VCaP (cell line): Measurements from ENCODE around the gene EVX2.

Source experiments
- H3K27ac ChIP-seq: fragments of 450-650 bp; 2 replicates; pipeline ENCODE4 v1.5.1; 2017
- CTCF ChIP-seq: fragments of 450-650 bp; conservative IDR thresholded peaks from 2 replicates; pipeline ENCODE4 v1.5.1; 2017; ENCODE audit warnings: mild to moderate bottlenecking, moderate library complexity

EVX2 gene

GRCh38 chr2:176124947-176125771, 41.4 kb upstream of the EVX2 start:
- no peak overlapping the region for H3K27ac ChIP-seq
- TF ChIP-seq CTCF, result no peak

GRCh38 chr2:176124110-176124946, 40.6 kb upstream of the EVX2 start:
- H3K27ac ChIP-seq, result no peak overlapping the region

GRCh38 chr2:176123411-176124109, 39.8 kb upstream of the EVX2 start:
- no peak for TF ChIP-seq CTCF

More at GRCh38 chr2:176124110-176124946, 40.6 kb upstream of the EVX2 start:
- TF ChIP-seq CTCF, result no peak

GRCh38 chr2:176122683-176123410, 39.1 kb upstream of the EVX2 start, which contains the start of gene HOXD9:
TSS of gene HOXD9 (plus strand) at chr2:176122719. CDS start at chr2:176122769, 50 bp downstream.
- no peak within 1 kb of the TSS for H3K27ac ChIP-seq
- TF ChIP-seq CTCF, result no peak

More at GRCh38 chr2:176123411-176124109, 39.8 kb upstream of the EVX2 start:
- H3K27ac ChIP-seq, result no peak overlapping the region

- TF ChIP-seq CTCF, result no peak
These were observed 38.4 kb upstream of the EVX2 start for GRCh38 chr2:176122052-176122682.

GRCh38 chr2:176121190-176122051, 37.7 kb upstream of the EVX2 start:
- no peak for TF ChIP-seq CTCF
- H3K27ac ChIP-seq, result no peak overlapping the region

More at GRCh38 chr2:176122052-176122682, 38.4 kb upstream of the EVX2 start:
- H3K27ac ChIP-seq, result no peak overlapping the region
